HG03095 (cell line): ENCODE data around the gene DNAH17.

Experiments used
- ATAC-seq: cut with Tn5 transposase; IDR thresholded peaks from one replicate; pipeline ENCODE4 v1.9.1; 2021; ENCODE audit warnings: moderate library complexity; ENCODE audit not compliant: unreplicated experiment

The DNAH17 gene

GRCh38 chr17:78434455-78435329, 142.5 kb downstream of the DNAH17 start:
- ATAC-seq, result no peak

GRCh38 chr17:78433780-78434335, 143.3 kb downstream of the DNAH17 start:
- ATAC-seq, result no peak

- no peak for ATAC-seq
Observed at GRCh38 chr17:78433013-78433727, 144.0 kb downstream of the DNAH17 start.

GRCh38 chr17:78432226-78433012, 144.8 kb downstream of the DNAH17 start:
- no peak for ATAC-seq

GRCh38 chr17:78431692-78431958, 145.6 kb downstream of the DNAH17 start:
- no peak for ATAC-seq

- no peak for ATAC-seq
Observed at GRCh38 chr17:78430892-78431691, 146.1 kb downstream of the DNAH17 start.

- ATAC-seq, result no peak
Observed at GRCh38 chr17:78429618-78429995, 147.6 kb downstream of the DNAH17 start.

GRCh38 chr17:78428836-78429617, 148.2 kb downstream of the DNAH17 start:
- ATAC-seq, result no peak

GRCh38 chr17:78428025-78428575, 149.1 kb downstream of the DNAH17 start:
- ATAC-seq, result no peak

GRCh38 chr17:78427140-78427539, 150.1 kb downstream of the DNAH17 start:
- no peak for ATAC-seq

- no peak for ATAC-seq
Observed at GRCh38 chr17:78426293-78426879, 150.8 kb downstream of the DNAH17 start.

GRCh38 chr17:78425429-78425828, 151.8 kb downstream of the DNAH17 start:
- no peak for ATAC-seq

- no peak for ATAC-seq
Observed at GRCh38 chr17:78423961-78424675, 153.1 kb downstream of the DNAH17 start.

- no peak for ATAC-seq
Observed at GRCh38 chr17:78422872-78423588, 154.2 kb downstream of the DNAH17 start.

GRCh38 chr17:78422267-78422605, 155.0 kb downstream of the DNAH17 start:
- no peak for ATAC-seq

GRCh38 chr17:78421534-78422266, 155.5 kb downstream of the DNAH17 start:
- ATAC-seq, result no peak

- ATAC-seq, result no peak
Observed at GRCh38 chr17:78421084-78421533, 156.1 kb downstream of the DNAH17 start.
